Stomach (tissue), 4 donors: ENCODE measurements around the gene SSH2.

Source experiments
- CTCF ChIP-seq, 7 experiments: fragments of 450-650 bp in 4 of 7; fragments of 200-600 bp in 3 of 7; sonication (generic) in 3 of 7; IDR thresholded peaks; one replicate each; pipeline ENCODE4 v1.5.1; 2016 to 2019; ENCODE audit warnings: antibody characterized with exemption in 7 of 7, control low read depth in 2 of 7, mild to moderate bottlenecking in 1 of 7
- POLR2A ChIP-seq, 4 donors: fragments of 450-650 bp; IDR thresholded peaks; one replicate each; pipeline ENCODE4 v1.6.1; 2016; ENCODE audit warnings: antibody characterized with exemption in 4 of 4, control low read depth in 2 of 4, mild to moderate bottlenecking in 1 of 4, moderate library complexity in 1 of 4

GRCh38 chr17:29674281-29674680, 255.7 kb downstream of the SSH2 start:
- TF ChIP-seq CTCF (IDR thresholded peaks at IDR 0.05) (no peak), POLR2A (IDR thresholded peaks at IDR 0.05) (no peak)
